H9 (cell line): ENCODE data around the gene PSMD1. TPM values are rescaled to one million over a fixed set of nuclear protein-coding genes. Genes with fewer than 3 reads are reported as not detected.

ENCODE experiments used
- DNase-seq: peaks from one replicate; pipeline ENCODE4 v3.0.0-alpha.2; 2017
- H2AFZ ChIP-seq: one replicate; pipeline ENCODE4 v1.6.1; 2013; ENCODE audit warnings: mild to moderate bottlenecking, low read length, control low read depth, moderate library complexity
- H2AK5ac ChIP-seq: 2 replicates; pipeline ENCODE4 v1.6.1; 2013; ENCODE audit warnings: low read length, control low read depth, mixed read lengths; ENCODE audit not compliant: insufficient read length
- H2BK120ac ChIP-seq: one replicate; pipeline ENCODE4 v1.6.1; 2013; ENCODE audit warnings: low read depth, mild to moderate bottlenecking, low read length, control low read depth, inconsistent platforms; ENCODE audit not compliant: poor library complexity, severe bottlenecking
- H2BK12ac ChIP-seq: 2 replicates; pipeline ENCODE4 v1.6.1; 2013; ENCODE audit warnings: low read length, control low read depth, mixed read lengths, low read depth; ENCODE audit not compliant: insufficient read length
- H2BK15ac ChIP-seq: 2 replicates; pipeline ENCODE4 v1.6.1; 2013; ENCODE audit warnings: low read depth, low read length, control low read depth
- H2BK20ac ChIP-seq: one replicate; pipeline ENCODE4 v1.6.1; 2013; ENCODE audit warnings: low read depth, mild to moderate bottlenecking, low read length, control low read depth, inconsistent platforms; ENCODE audit not compliant: poor library complexity, severe bottlenecking
- H2BK5ac ChIP-seq: 2 replicates; pipeline ENCODE4 v1.6.1; 2013; ENCODE audit warnings: low read length, control low read depth, mixed read lengths; ENCODE audit not compliant: insufficient read length
- H3K14ac ChIP-seq: 2 replicates; pipeline ENCODE4 v1.6.1; 2013; ENCODE audit warnings: low read length, control low read depth; ENCODE audit not compliant: insufficient read depth
- H3K18ac ChIP-seq: 2 replicates; pipeline ENCODE4 v1.6.1; 2013; ENCODE audit warnings: low read depth, mild to moderate bottlenecking, mixed read lengths, low read length, control low read depth; ENCODE audit not compliant: insufficient read length
- H3K23ac ChIP-seq: 2 replicates; pipeline ENCODE4 v1.6.1; 2013; ENCODE audit warnings: low read length, control low read depth, mixed read lengths, low read depth; ENCODE audit not compliant: insufficient read length
- H3K23me2 ChIP-seq: 2 replicates; pipeline ENCODE4 v1.6.1; 2013; ENCODE audit warnings: low read depth, mild to moderate bottlenecking, mixed read lengths, low read length, control low read depth; ENCODE audit not compliant: insufficient read length, poor library complexity, severe bottlenecking
- H3K27ac ChIP-seq: 2 replicates; pipeline ENCODE4 v1.5.1; 2013; ENCODE audit warnings: low read length, control low read depth, mixed read lengths, low read depth; ENCODE audit not compliant: insufficient read length
- H3K27me3 ChIP-seq: 2 replicates; pipeline ENCODE4 v1.6.1; 2013; ENCODE audit warnings: low read length, control low read depth, inconsistent platforms; ENCODE audit not compliant: insufficient read depth
- H3K4ac ChIP-seq: 2 replicates; pipeline ENCODE4 v1.6.1; 2013; ENCODE audit warnings: low read depth, mild to moderate bottlenecking, control low read depth, inconsistent platforms, low read length, moderate library complexity
- H3K4me1 ChIP-seq: 2 replicates; pipeline ENCODE4 v1.6.1; 2013; ENCODE audit warnings: low read length, control low read depth, inconsistent platforms; ENCODE audit not compliant: insufficient read depth
- H3K4me2 ChIP-seq: 2 replicates; pipeline ENCODE4 v1.6.1; 2013; ENCODE audit warnings: low read length, control low read depth, mixed read lengths; ENCODE audit not compliant: insufficient read length, insufficient read depth
- H3K56ac ChIP-seq: 2 replicates; pipeline ENCODE4 v1.6.1; 2013; ENCODE audit warnings: low read depth, mild to moderate bottlenecking, mixed read lengths, low read length, control low read depth; ENCODE audit not compliant: insufficient read length
- H3K79me1 ChIP-seq: 2 replicates; pipeline ENCODE4 v1.6.1; 2013; ENCODE audit warnings: low read depth, mild to moderate bottlenecking, moderate library complexity, low read length, control low read depth, inconsistent platforms; ENCODE audit not compliant: insufficient read depth, poor library complexity, severe bottlenecking
- H3K79me2 ChIP-seq: 2 replicates; pipeline ENCODE4 v1.6.1; 2013; ENCODE audit warnings: low read length, control low read depth, inconsistent platforms; ENCODE audit not compliant: insufficient read depth
- H3K9ac ChIP-seq: 2 replicates; pipeline ENCODE4 v1.6.1; 2013; ENCODE audit warnings: low read length, control low read depth, mixed read lengths; ENCODE audit not compliant: insufficient read length; ENCODE audit errors: extremely low read depth
- H3K9me3 ChIP-seq: one replicate; pipeline ENCODE4 v1.6.1; 2013; ENCODE audit warnings: low read depth, low read length, inconsistent platforms; ENCODE audit not compliant: control insufficient read depth
- H3T11ph ChIP-seq: one replicate; pipeline ENCODE4 v1.6.1; 2013; ENCODE audit warnings: mild to moderate bottlenecking, low read length, control low read depth, inconsistent platforms
- H4K20me1 ChIP-seq: one replicate; pipeline ENCODE4 v1.6.1; 2013; ENCODE audit not compliant: control insufficient read depth, insufficient read length, insufficient read depth
- H4K5ac ChIP-seq: 2 replicates; pipeline ENCODE4 v1.6.1; 2013; ENCODE audit warnings: low read depth, mild to moderate bottlenecking, mixed read lengths, low read length, control low read depth; ENCODE audit not compliant: insufficient read length
- H4K8ac ChIP-seq: replicated peaks from 2 replicates; pipeline ENCODE4 v1.6.1; 2013; ENCODE audit warnings: low read length, control low read depth, mixed read lengths, low read depth; ENCODE audit not compliant: insufficient read length
- H4K91ac ChIP-seq: 2 replicates; pipeline ENCODE4 v1.6.1; 2013; ENCODE audit warnings: low read depth, mild to moderate bottlenecking, moderate library complexity, mixed read lengths, low read length, control low read depth; ENCODE audit not compliant: insufficient read length
- H3K27ac Mint-ChIP-seq, 3 experiments: 2 replicates in 2 of 3; 3 replicates in 1 of 3; pipeline ENCODE4 v1.8.0; 2020 to 2021; ENCODE audit warnings: mixed read lengths in 3 of 3, mild to moderate bottlenecking in 1 of 3, moderate library complexity in 1 of 3
- H3K27me3 Mint-ChIP-seq: 2 replicates; pipeline ENCODE4 v1.8.0; 2021; ENCODE audit warnings: low read depth, mild to moderate bottlenecking, moderate library complexity, mixed read lengths
- H3K36me3 Mint-ChIP-seq, 3 experiments: 2 replicates in 2 of 3; 3 replicates in 1 of 3; pipeline ENCODE4 v1.8.0; 2020 to 2021; ENCODE audit warnings: low read depth in 3 of 3, mixed read lengths in 3 of 3; ENCODE audit not compliant: insufficient read depth in 1 of 3
- H3K4me1 Mint-ChIP-seq, 2 experiments: 2 replicates each; pipeline ENCODE4 v1.8.0; 2020; ENCODE audit warnings: mixed read lengths in 2 of 2
- H3K4me3 Mint-ChIP-seq, 2 experiments: 2 replicates in 1 of 2; 3 replicates in 1 of 2; pipeline ENCODE4 v1.8.0; 2020 to 2021; ENCODE audit warnings: mild to moderate bottlenecking in 2 of 2, mixed read lengths in 2 of 2, moderate library complexity in 1 of 2
- H3K9me3 Mint-ChIP-seq, 2 experiments: 2 replicates in 1 of 2; 3 replicates in 1 of 2; pipeline ENCODE4 v1.8.0; 2020; ENCODE audit warnings: mild to moderate bottlenecking in 2 of 2, mixed read lengths in 2 of 2, moderate library complexity in 1 of 2
- CTCF ChIP-seq: fragments of 200-600 bp; sonication (generic); conservative IDR thresholded peaks from 3 replicates; pipeline ENCODE4 v1.8.0; 2021; ENCODE audit warnings: antibody characterized with exemption, mild to moderate bottlenecking
- WGBS: extraction: QIAGEN DNeasy Blood & Tissue Kit; methylation state at CpG from one replicate; pipeline ENCODE4 v1.1.7; 2013; ENCODE audit warnings: missing lambda C conversion rate, low lambda C conversion rate, mixed read lengths; ENCODE audit not compliant: insufficient read length; ENCODE audit errors: extremely low coverage; 5-methylcytosine and 5-hydroxymethylcytosine counted together
- total RNA-seq: library from RNA; stranded (reverse); gene quantifications from 2 replicates; pipeline ENCODE4 v1.2.1, GENCODE V29; 2021

Gene PSMD1
- total RNA-seq, 1 experiment from 2014 or later = 166 TPM

GRCh38 chr2:231058761-231059550 is 2.3 kb downstream of the PSMD1 start:
- WGBS = 100% methylated on average over 1 of the region's 4 CpGs
- peak overlapping the region; percentile 99 for H3K4me2 ChIP-seq
- Mint-ChIP-seq H3K36me3 (peaks cover 17 to 29% (median 27%) of the 10 kb centered on the region in 3 experiments; a peak in 6 of 7 replicates), H3K9me3 (no peaks in the 10 kb centered on the region; a peak in 1 of 5 replicates), H3K4me3 (peak overlapping the region; percentile 91 to 96), H3K27me3 (peaks cover 12% of the 10 kb centered on the region), H3K4me1 (peaks cover 16 to 20% of the 10 kb centered on the region in 2 experiments), H3K27ac (0 out of 7 replicates have a peak overlapping the region, but pooled peaks of 1 of the 3 experiments have one; percentile 0)
- H2AFZ ChIP-seq = no peak overlapping the region
- no peak overlapping the region for H3K27ac ChIP-seq
- H2BK20ac ChIP-seq = no peak overlapping the region
- H3K14ac ChIP-seq = no peak overlapping the region
- H3K18ac ChIP-seq = no peak overlapping the region
- H2BK5ac ChIP-seq = no peak overlapping the region
- no peak overlapping the region for H4K91ac ChIP-seq
- DNase-seq = no peak
- no peak overlapping the region for H3K4ac ChIP-seq
- no peak overlapping the region for H2AK5ac ChIP-seq
- no peak overlapping the region for H3K56ac ChIP-seq
- peaks cover 6% of the 10 kb centered on the region for H3K23me2 ChIP-seq
- H2BK120ac ChIP-seq = no peak overlapping the region
- H4K8ac ChIP-seq = no peak overlapping the region
- no peak overlapping the region for H2BK12ac ChIP-seq
- H3K79me2 ChIP-seq = peaks cover 31% of the 10 kb centered on the region; the same call in 1 of the 2 replicates
- no peak overlapping the region for H3K9ac ChIP-seq
- H3K79me1 ChIP-seq = peaks cover 5% of the 10 kb centered on the region
- no peak for TF ChIP-seq CTCF
- H3K4me1 ChIP-seq = no peaks in the 10 kb centered on the region; the same call in 1 of the 2 replicates
- no peak overlapping the region for H3T11ph ChIP-seq
- no peaks in the 10 kb centered on the region; the same call in 1 of the 2 replicates for H3K27me3 ChIP-seq
- H2BK15ac ChIP-seq = no peak overlapping the region
- H4K5ac ChIP-seq = no peak overlapping the region
- no peaks in the 10 kb centered on the region for H3K9me3 ChIP-seq
- no peak overlapping the region for H3K23ac ChIP-seq
- H4K20me1 ChIP-seq = no peaks in the 10 kb centered on the region
